Loucy (cell line): Measurements from ENCODE around the gene C5orf15.

ENCODE experiments used
- CTCF ChIP-seq: fragments of 200-600 bp; sonication (generic); conservative IDR thresholded peaks from 2 replicates; pipeline ENCODE4 v1.5.1; 2014; ENCODE audit warnings: mild to moderate bottlenecking, antibody characterized with exemption, low read length
- EZH2phosphoT487 ChIP-seq: fragments of 200-600 bp; IDR thresholded peaks from 2 replicates; pipeline ENCODE4 v1.6.1; 2018; ENCODE audit warnings: antibody characterized with exemption, mild to moderate bottlenecking, moderate library complexity, borderline replicate concordance

GRCh38 chr5:134005417-134006061 is 37.1 kb upstream of the C5orf15 start:
- TF ChIP-seq CTCF: no peak
- TF ChIP-seq EZH2phosphoT487: no peak
